ENCODE data around the gene ABL1.

The ABL1 gene

DNA sequence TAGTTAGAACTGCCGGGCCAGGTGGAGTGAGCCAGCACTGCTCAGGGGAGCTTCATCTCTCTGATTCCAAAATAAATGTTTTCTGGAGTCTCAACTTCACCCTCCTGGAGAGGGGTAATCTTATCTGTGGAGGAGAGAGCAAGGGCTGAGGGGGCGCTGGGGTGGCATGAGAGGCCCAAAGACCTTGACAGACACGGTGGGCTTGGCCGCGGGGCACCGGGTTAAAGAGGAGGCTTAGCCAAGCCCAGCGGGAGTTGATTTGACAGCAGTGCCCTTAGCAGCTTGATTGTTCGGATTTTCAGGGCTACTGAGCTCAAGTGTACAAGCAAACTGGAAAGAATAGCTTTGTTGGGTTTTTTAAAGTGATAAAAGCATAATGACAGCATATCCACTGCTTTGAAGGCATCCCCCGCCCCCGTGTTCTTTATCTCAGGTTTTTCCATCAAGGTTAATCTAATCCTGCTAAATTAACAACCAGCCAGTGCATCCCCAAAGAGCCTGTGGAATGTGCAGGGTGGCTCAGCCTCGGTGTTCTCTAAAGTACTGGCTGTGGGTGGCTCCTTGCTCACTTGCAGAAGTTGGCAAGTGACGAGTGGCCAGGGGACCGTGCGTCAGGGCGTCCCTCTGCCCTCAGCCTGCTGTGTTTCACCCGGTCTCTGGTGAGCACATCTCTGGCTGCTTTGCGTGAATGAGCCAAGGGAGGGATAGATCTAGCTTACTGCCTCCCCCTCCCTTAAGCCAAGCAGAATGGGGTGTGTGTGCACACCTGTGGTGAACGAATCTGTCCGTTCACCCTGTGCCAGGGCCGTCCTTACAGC, 56.0 kb downstream of the ABL1 start:
- no peak for ATAC-seq
- TF ChIP-seq, protein P1, sequence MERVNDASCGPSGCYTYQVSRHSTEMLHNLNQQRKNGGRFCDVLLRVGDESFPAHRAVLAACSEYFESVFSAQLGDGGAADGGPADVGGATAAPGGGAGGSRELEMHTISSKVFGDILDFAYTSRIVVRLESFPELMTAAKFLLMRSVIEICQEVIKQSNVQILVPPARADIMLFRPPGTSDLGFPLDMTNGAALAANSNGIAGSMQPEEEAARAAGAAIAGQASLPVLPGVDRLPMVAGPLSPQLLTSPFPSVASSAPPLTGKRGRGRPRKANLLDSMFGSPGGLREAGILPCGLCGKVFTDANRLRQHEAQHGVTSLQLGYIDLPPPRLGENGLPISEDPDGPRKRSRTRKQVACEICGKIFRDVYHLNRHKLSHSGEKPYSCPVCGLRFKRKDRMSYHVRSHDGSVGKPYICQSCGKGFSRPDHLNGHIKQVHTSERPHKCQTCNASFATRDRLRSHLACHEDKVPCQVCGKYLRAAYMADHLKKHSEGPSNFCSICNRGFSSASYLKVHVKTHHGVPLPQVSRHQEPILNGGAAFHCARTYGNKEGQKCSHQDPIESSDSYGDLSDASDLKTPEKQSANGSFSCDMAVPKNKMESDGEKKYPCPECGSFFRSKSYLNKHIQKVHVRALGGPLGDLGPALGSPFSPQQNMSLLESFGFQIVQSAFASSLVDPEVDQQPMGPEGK (CRISPR knock-in tag; IDR thresholded peaks at IDR 0.05; ENCODE audit: borderline replicate concordance), result no peak
- TF ChIP-seq TCF4 (CRISPR knock-in tag; IDR thresholded peaks at IDR 0.05; ENCODE audit: borderline replicate concordance), result no peak
- no peak for TF ChIP-seq ZNF8 (CRISPR knock-in tag; IDR thresholded peaks at IDR 0.05)
- TF ChIP-seq, protein P2, sequence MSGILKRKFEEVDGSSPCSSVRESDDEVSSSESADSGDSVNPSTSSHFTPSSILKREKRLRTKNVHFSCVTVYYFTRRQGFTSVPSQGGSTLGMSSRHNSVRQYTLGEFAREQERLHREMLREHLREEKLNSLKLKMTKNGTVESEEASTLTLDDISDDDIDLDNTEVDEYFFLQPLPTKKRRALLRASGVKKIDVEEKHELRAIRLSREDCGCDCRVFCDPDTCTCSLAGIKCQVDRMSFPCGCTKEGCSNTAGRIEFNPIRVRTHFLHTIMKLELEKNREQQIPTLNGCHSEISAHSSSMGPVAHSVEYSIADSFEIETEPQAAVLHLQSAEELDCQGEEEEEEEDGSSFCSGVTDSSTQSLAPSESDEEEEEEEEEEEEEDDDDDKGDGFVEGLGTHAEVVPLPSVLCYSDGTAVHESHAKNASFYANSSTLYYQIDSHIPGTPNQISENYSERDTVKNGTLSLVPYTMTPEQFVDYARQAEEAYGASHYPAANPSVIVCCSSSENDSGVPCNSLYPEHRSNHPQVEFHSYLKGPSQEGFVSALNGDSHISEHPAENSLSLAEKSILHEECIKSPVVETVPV (CRISPR knock-in tag; IDR thresholded peaks at IDR 0.05), result no peak
- TF ChIP-seq OSR1 (CRISPR knock-in tag; IDR thresholded peaks at IDR 0.05), result no peak
- TF ChIP-seq ZC3H10 (CRISPR knock-in tag; IDR thresholded peaks at IDR 0.05), result no peak
- no peak for TF ChIP-seq ISL1 (CRISPR knock-in tag; IDR thresholded peaks at IDR 0.05)
- no peak for TF ChIP-seq ZNF70 (CRISPR knock-in tag; IDR thresholded peaks at IDR 0.05)
- TF ChIP-seq RARB (CRISPR knock-in tag; IDR thresholded peaks at IDR 0.05), result no peak
- TF ChIP-seq TOX (CRISPR knock-in tag; IDR thresholded peaks at IDR 0.05; ENCODE audit: borderline replicate concordance), result no peak
- no peak for TF ChIP-seq PPARA (CRISPR knock-in tag; IDR thresholded peaks at IDR 0.05; ENCODE audit: borderline replicate concordance)
- no peak for TF ChIP-seq ESRRG (CRISPR knock-in tag; IDR thresholded peaks at IDR 0.05)
- no peak for TF ChIP-seq CSDC2 (CRISPR knock-in tag; IDR thresholded peaks at IDR 0.05)
- no peak for TF ChIP-seq ZNF565 (CRISPR knock-in tag; conservative IDR thresholded peaks at IDR 0.05; ENCODE audit: low read depth)
- no peak for TF ChIP-seq ARNTL (CRISPR knock-in tag; IDR thresholded peaks at IDR 0.05; ENCODE audit: borderline replicate concordance, low read depth)
- TF ChIP-seq SNAI2 (CRISPR knock-in tag; IDR thresholded peaks at IDR 0.05), result no peak
- no peak for TF ChIP-seq ZFP30 (CRISPR knock-in tag; IDR thresholded peaks at IDR 0.05)
- no peak for TF ChIP-seq GLIS3 (CRISPR knock-in tag; IDR thresholded peaks at IDR 0.05)
- no peak for TF ChIP-seq ZFP3 (CRISPR knock-in tag; IDR thresholded peaks at IDR 0.05)
- no peak for TF ChIP-seq BACH2 (CRISPR knock-in tag; IDR thresholded peaks at IDR 0.05; ENCODE audit: borderline replicate concordance)

DNA sequence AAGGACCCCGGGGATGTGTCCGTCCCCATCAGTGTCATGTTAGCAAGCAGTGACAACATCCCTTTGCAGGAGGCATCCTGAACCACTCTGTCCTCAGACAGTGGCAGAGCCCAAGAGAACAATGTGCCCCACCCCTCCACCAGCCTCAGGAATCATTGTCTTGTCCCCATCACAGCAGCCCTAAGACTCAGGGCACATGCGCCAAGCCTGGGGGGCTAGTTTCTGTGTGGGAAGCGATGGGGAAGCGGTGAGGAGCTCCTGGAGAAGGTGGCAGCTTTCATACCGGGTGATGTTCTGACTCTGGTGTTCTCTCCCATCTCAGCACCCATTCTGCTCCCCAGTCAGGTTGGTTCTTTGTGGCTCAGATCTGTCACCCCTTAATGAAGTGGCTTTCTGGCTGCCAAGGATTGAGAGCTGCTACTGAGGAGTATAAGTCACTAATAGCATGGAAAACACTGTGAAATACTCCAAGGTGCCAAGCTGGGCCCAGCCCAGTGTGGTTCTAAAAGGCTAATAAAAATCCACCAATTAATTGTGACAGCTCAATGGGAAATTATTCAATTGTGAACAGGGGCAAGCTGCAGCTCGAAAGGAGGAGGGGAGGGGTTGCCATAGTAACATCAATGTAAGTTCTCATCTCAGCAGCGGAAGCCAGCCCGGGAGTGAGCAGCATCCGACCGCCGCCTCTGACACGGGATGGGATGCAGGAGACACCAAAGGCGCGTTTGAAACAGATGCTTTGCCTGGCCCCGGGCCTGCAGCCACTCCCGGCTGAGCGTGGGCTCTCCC, 56.8 kb downstream of the ABL1 start:
- TF ChIP-seq ZNF8 (CRISPR knock-in tag; IDR thresholded peaks at IDR 0.05), result no peak
- ATAC-seq, result no peak

DNA sequence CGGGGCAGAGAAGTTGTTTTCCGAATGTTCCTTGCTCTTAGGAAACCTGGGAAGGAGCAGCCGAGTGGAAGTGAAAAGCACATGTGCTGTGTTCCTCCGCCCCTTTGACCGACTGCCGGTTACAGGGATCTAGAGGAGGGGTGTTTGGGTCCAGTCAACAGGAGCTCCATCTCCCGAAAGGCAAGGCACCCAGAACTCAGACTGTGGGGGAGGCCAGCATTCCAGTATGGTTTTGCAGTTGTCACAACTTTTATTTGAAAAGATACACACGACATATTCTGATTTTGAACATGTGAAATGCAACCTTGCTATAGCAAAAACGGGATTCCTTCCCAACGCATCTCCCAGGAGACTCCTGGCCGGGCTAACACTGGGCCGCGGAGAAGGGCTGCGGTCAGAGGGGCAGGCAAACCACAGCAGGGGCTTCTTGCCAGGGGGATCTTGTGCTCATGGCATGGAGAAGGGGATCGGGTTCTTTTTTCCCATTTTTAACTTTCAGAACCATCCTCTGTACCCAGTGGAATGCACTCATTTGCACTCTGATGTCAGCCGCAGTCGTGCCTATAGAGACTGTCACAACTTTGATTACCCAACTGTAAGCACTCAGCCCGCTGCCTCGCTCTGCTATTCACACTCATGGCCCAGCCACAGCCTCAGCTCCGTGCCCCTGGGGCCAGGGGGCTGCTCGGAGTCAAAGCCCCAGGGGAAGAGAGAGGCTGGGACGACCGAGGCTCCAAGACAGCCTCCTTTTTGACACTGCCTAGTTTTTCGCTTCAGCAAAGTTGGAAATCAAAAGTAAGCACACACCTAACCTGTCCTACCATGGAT, 57.6 kb downstream of the ABL1 start:
- no peak for ATAC-seq

DNA sequence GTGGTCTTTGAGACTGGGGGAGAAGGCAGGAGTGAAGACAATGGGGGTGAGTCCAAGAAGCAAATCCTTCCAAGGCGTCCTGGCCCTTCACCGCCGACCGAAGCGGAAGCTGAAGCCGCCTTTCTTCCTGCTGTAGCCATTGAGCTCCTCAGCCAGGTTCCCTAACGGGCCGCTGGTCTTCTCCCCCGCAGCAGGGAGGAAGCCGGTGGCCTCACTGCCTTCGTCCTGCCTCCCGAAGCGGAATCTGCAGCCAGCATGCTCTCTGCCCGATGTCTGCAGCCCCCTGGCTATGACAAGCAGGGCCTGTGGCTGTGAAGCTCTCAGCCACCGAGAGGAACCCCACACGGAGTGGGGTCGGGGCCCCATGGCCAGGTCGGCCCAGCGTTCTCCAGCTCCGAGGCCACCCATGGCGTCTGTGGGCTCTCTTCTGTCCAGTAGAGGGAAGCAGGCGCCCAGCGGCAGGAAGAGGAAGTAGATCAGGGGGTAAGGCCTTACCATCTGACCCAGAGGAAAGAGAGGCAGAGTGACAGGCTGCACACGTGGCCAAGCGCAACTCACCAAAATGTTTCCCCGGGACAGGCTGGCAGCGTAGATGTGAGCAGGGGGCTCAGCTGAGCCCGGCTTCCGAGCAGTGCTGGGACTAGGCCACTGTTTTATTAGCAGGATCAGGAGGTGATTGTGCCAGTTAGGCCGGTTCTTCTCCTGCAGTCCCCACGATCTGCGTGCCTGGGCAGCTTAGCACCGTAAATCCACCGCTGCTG, 58.5 kb downstream of the ABL1 start:
- ATAC-seq, result no peak
- TF ChIP-seq BACH2 (CRISPR knock-in tag; IDR thresholded peaks at IDR 0.05; ENCODE audit: borderline replicate concordance) (no peak), ARNTL (CRISPR knock-in tag; IDR thresholded peaks at IDR 0.05; ENCODE audit: borderline replicate concordance, low read depth) (no peak), PPARA (CRISPR knock-in tag; IDR thresholded peaks at IDR 0.05; ENCODE audit: borderline replicate concordance) (no peak), OSR1 (CRISPR knock-in tag; IDR thresholded peaks at IDR 0.05) (no peak), ESRRG (CRISPR knock-in tag; IDR thresholded peaks at IDR 0.05) (no peak), ZNF565 (CRISPR knock-in tag; conservative IDR thresholded peaks at IDR 0.05; ENCODE audit: low read depth) (no peak), ZC3H10 (CRISPR knock-in tag; IDR thresholded peaks at IDR 0.05) (no peak), RARB (CRISPR knock-in tag; IDR thresholded peaks at IDR 0.05) (no peak), ZNF8 (CRISPR knock-in tag; IDR thresholded peaks at IDR 0.05) (no peak), GLIS3 (CRISPR knock-in tag; IDR thresholded peaks at IDR 0.05) (no peak)
- TF ChIP-seq, protein P3, sequence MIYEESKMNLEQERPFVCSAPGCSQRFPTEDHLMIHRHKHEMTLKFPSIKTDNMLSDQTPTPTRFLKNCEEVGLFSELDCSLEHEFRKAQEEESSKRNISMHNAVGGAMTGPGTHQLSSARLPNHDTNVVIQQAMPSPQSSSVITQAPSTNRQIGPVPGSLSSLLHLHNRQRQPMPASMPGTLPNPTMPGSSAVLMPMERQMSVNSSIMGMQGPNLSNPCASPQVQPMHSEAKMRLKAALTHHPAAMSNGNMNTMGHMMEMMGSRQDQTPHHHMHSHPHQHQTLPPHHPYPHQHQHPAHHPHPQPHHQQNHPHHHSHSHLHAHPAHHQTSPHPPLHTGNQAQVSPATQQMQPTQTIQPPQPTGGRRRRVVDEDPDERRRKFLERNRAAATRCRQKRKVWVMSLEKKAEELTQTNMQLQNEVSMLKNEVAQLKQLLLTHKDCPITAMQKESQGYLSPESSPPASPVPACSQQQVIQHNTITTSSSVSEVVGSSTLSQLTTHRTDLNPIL (CRISPR knock-in tag; IDR thresholded peaks at IDR 0.05; ENCODE audit: low read depth), result no peak
- TF ChIP-seq, protein P4, sequence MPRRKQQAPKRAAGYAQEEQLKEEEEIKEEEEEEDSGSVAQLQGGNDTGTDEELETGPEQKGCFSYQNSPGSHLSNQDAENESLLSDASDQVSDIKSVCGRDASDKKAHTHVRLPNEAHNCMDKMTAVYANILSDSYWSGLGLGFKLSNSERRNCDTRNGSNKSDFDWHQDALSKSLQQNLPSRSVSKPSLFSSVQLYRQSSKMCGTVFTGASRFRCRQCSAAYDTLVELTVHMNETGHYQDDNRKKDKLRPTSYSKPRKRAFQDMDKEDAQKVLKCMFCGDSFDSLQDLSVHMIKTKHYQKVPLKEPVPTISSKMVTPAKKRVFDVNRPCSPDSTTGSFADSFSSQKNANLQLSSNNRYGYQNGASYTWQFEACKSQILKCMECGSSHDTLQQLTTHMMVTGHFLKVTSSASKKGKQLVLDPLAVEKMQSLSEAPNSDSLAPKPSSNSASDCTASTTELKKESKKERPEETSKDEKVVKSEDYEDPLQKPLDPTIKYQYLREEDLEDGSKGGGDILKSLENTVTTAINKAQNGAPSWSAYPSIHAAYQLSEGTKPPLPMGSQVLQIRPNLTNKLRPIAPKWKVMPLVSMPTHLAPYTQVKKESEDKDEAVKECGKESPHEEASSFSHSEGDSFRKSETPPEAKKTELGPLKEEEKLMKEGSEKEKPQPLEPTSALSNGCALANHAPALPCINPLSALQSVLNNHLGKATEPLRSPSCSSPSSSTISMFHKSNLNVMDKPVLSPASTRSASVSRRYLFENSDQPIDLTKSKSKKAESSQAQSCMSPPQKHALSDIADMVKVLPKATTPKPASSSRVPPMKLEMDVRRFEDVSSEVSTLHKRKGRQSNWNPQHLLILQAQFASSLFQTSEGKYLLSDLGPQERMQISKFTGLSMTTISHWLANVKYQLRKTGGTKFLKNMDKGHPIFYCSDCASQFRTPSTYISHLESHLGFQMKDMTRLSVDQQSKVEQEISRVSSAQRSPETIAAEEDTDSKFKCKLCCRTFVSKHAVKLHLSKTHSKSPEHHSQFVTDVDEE (CRISPR knock-in tag; IDR thresholded peaks at IDR 0.05), result no peak
- TF ChIP-seq, protein P5, sequence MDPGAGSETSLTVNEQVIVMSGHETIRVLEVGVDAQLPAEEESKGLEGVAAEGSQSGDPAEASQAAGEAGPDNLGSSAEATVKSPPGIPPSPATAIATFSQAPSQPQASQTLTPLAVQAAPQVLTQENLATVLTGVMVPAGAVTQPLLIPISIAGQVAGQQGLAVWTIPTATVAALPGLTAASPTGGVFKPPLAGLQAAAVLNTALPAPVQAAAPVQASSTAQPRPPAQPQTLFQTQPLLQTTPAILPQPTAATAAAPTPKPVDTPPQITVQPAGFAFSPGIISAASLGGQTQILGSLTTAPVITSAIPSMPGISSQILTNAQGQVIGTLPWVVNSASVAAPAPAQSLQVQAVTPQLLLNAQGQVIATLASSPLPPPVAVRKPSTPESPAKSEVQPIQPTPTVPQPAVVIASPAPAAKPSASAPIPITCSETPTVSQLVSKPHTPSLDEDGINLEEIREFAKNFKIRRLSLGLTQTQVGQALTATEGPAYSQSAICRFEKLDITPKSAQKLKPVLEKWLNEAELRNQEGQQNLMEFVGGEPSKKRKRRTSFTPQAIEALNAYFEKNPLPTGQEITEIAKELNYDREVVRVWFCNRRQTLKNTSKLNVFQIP (CRISPR knock-in tag; IDR thresholded peaks at IDR 0.05; ENCODE audit: borderline replicate concordance, low read depth), result no peak

More for the DNA sequence above, 57.6 kb downstream of the ABL1 start:
- no peak for TF ChIP-seq CSDC2 (CRISPR knock-in tag; IDR thresholded peaks at IDR 0.05)
